Activated naive CD4-positive, alpha-beta T cell treated with anti-CD3 and anti-CD28 coated beads, Interleukin-2, amount 50 U/mL, for 24 hours (primary cell): ENCODE data around the gene HOXB3.
"Not testable (repeated sequence)": the region's sequence is repeated elsewhere in the genome, so short reads cannot be mapped to it uniquely, and the experiment has no call there.

ENCODE experiments used
- H3K27ac Mint-ChIP-seq: one replicate; pipeline ENCODE4 v1.8.0; 2021; ENCODE audit warnings: mild to moderate bottlenecking, mixed read lengths
- H3K27me3 Mint-ChIP-seq: one replicate; pipeline ENCODE4 v1.8.0; 2021; ENCODE audit warnings: mixed read lengths
- H3K36me3 Mint-ChIP-seq: one replicate; pipeline ENCODE4 v1.8.0; 2021; ENCODE audit warnings: mixed read lengths
- H3K4me1 Mint-ChIP-seq: one replicate; pipeline ENCODE4 v1.8.0; 2021; ENCODE audit warnings: mixed read lengths
- H3K4me3 Mint-ChIP-seq: one replicate; pipeline ENCODE4 v1.8.0; 2021; ENCODE audit warnings: mild to moderate bottlenecking, mixed read lengths
- H3K9me3 Mint-ChIP-seq: one replicate; pipeline ENCODE4 v1.8.0; 2021; ENCODE audit warnings: mixed read lengths

Gene HOXB3

GRCh38 chr17:48535793-48536559 is 54.1 kb downstream of the HOXB3 start:
- not testable (repeated sequence) for H3K9me3 Mint-ChIP-seq, H3K27me3 Mint-ChIP-seq, H3K4me3 Mint-ChIP-seq, H3K36me3 Mint-ChIP-seq, H3K4me1 Mint-ChIP-seq, H3K27ac Mint-ChIP-seq

- H3K27me3 Mint-ChIP-seq, result peaks cover 2% of the 10 kb centered on the region
- H3K36me3 Mint-ChIP-seq, result no peaks in the 10 kb centered on the region
- no peaks in the 10 kb centered on the region for H3K4me1 Mint-ChIP-seq
These were observed 57.8 kb downstream of the HOXB3 start for GRCh38 chr17:48532261-48532660.

GRCh38 chr17:48530887-48531272 is 59.2 kb downstream of the HOXB3 start, which contains the start of gene HOXB1:
Gene HOXB1, minus strand, starts transcription at chr17:48531011. Its CDS starts 107 bp downstream, at chr17:48530904.
- Mint-ChIP-seq H3K27me3 (peaks cover 4% of the 10 kb centered on the region), H3K4me3 (no peak within 1 kb of the TSS), H3K27ac (peak within 1 kb of the TSS; percentile 5), H3K4me1 (peaks cover 7% of the 10 kb centered on the region), H3K9me3 (no peaks in the 10 kb centered on the region), H3K36me3 (no peaks in the 10 kb centered on the region)

More at GRCh38 chr17:48532261-48532660, 57.8 kb downstream of the HOXB3 start:
- H3K27ac Mint-ChIP-seq, result no peak overlapping the region
- H3K9me3 Mint-ChIP-seq, result no peaks in the 10 kb centered on the region
- H3K4me3 Mint-ChIP-seq, result no peak overlapping the region

- no peaks in the 10 kb centered on the region for H3K9me3 Mint-ChIP-seq
- peaks cover 9% of the 10 kb centered on the region for H3K4me1 Mint-ChIP-seq
- no peak overlapping the region for H3K27ac Mint-ChIP-seq
- H3K4me3 Mint-ChIP-seq, result no peak overlapping the region
- H3K36me3 Mint-ChIP-seq, result no peaks in the 10 kb centered on the region
- peaks cover 7% of the 10 kb centered on the region for H3K27me3 Mint-ChIP-seq
These were observed 59.7 kb downstream of the HOXB3 start for GRCh38 chr17:48530208-48530886.

GRCh38 chr17:48529683-48530009 is 60.4 kb downstream of the HOXB3 start:
- Mint-ChIP-seq H3K27ac (no peak overlapping the region), H3K4me1 (peaks cover 9% of the 10 kb centered on the region), H3K9me3 (no peaks in the 10 kb centered on the region), H3K36me3 (no peaks in the 10 kb centered on the region), H3K4me3 (no peak overlapping the region), H3K27me3 (peaks cover 10% of the 10 kb centered on the region)

- peaks cover 12% of the 10 kb centered on the region for H3K27me3 Mint-ChIP-seq
- H3K9me3 Mint-ChIP-seq, result no peaks in the 10 kb centered on the region
- H3K27ac Mint-ChIP-seq, result no peak overlapping the region
- H3K4me3 Mint-ChIP-seq, result no peak overlapping the region
- H3K4me1 Mint-ChIP-seq, result peaks cover 9% of the 10 kb centered on the region
- H3K36me3 Mint-ChIP-seq, result no peaks in the 10 kb centered on the region
These were observed 60.9 kb downstream of the HOXB3 start for GRCh38 chr17:48528936-48529682.

- Mint-ChIP-seq H3K27me3 (peaks cover 12% of the 10 kb centered on the region), H3K4me1 (peaks cover 9% of the 10 kb centered on the region), H3K9me3 (no peaks in the 10 kb centered on the region), H3K4me3 (peak overlapping the region; percentile 23), H3K27ac (no peak overlapping the region), H3K36me3 (no peaks in the 10 kb centered on the region)
These were observed 61.7 kb downstream of the HOXB3 start for GRCh38 chr17:48528153-48528935.

GRCh38 chr17:48527547-48527932 is 62.5 kb downstream of the HOXB3 start:
- Mint-ChIP-seq H3K27ac (no peak overlapping the region), H3K27me3 (peaks cover 16% of the 10 kb centered on the region), H3K36me3 (no peaks in the 10 kb centered on the region), H3K4me3 (peak overlapping the region; percentile 64), H3K4me1 (peaks cover 9% of the 10 kb centered on the region), H3K9me3 (no peaks in the 10 kb centered on the region)

- no peaks in the 10 kb centered on the region for H3K9me3 Mint-ChIP-seq
- no peak overlapping the region for H3K27ac Mint-ChIP-seq
- H3K4me3 Mint-ChIP-seq, result peak overlapping the region; percentile 5
- peaks cover 9% of the 10 kb centered on the region for H3K4me1 Mint-ChIP-seq
- H3K36me3 Mint-ChIP-seq, result no peaks in the 10 kb centered on the region
- H3K27me3 Mint-ChIP-seq, result peaks cover 16% of the 10 kb centered on the region
These were observed 63.2 kb downstream of the HOXB3 start for GRCh38 chr17:48526608-48527546.

GRCh38 chr17:48523010-48523409 is 67.0 kb downstream of the HOXB3 start:
- H3K36me3 Mint-ChIP-seq, result no peaks in the 10 kb centered on the region
- H3K4me1 Mint-ChIP-seq, result peaks cover 9% of the 10 kb centered on the region
- H3K9me3 Mint-ChIP-seq, result no peaks in the 10 kb centered on the region
- H3K27ac Mint-ChIP-seq, result peak overlapping the region; percentile 10
- H3K27me3 Mint-ChIP-seq, result peaks cover 18% of the 10 kb centered on the region
- H3K4me3 Mint-ChIP-seq, result no peak overlapping the region

- H3K27me3 Mint-ChIP-seq, result peaks cover 16% of the 10 kb centered on the region
- H3K9me3 Mint-ChIP-seq, result no peaks in the 10 kb centered on the region
- peaks cover 9% of the 10 kb centered on the region for H3K4me1 Mint-ChIP-seq
- no peaks in the 10 kb centered on the region for H3K36me3 Mint-ChIP-seq
- H3K27ac Mint-ChIP-seq, result no peak overlapping the region
- H3K4me3 Mint-ChIP-seq, result no peak overlapping the region
These were observed 67.9 kb downstream of the HOXB3 start for GRCh38 chr17:48522031-48522653.

- Mint-ChIP-seq H3K27ac (no peak overlapping the region), H3K36me3 (no peaks in the 10 kb centered on the region), H3K27me3 (peaks cover 13% of the 10 kb centered on the region), H3K9me3 (no peaks in the 10 kb centered on the region), H3K4me3 (no peak overlapping the region), H3K4me1 (peaks cover under 1% of the 10 kb centered on the region)
These were observed 69.4 kb downstream of the HOXB3 start for GRCh38 chr17:48520631-48521079.

GRCh38 chr17:48519427-48519826 is 70.6 kb downstream of the HOXB3 start:
- H3K27me3 Mint-ChIP-seq, result peaks cover 9% of the 10 kb centered on the region
- H3K4me3 Mint-ChIP-seq, result no peak overlapping the region
- no peaks in the 10 kb centered on the region for H3K36me3 Mint-ChIP-seq
- H3K27ac Mint-ChIP-seq, result no peak overlapping the region
- H3K9me3 Mint-ChIP-seq, result no peaks in the 10 kb centered on the region
- peaks cover 2% of the 10 kb centered on the region for H3K4me1 Mint-ChIP-seq

- Mint-ChIP-seq H3K9me3 (no peaks in the 10 kb centered on the region), H3K27ac (peak overlapping the region; percentile 6), H3K36me3 (peaks cover 3% of the 10 kb centered on the region), H3K27me3 (peaks cover 3% of the 10 kb centered on the region), H3K4me1 (peaks cover 20% of the 10 kb centered on the region), H3K4me3 (no peak overlapping the region)
These were observed 72.6 kb downstream of the HOXB3 start for GRCh38 chr17:48517478-48517877.
